ENCODE measurements around the gene RNPEPL1.
A peak's percentile ranks its signal among the peaks of the same experiment; 100 is the strongest.

RNPEPL1 gene

GRCh38 chr2:240594511-240595380 is 26.5 kb downstream of the RNPEPL1 start:
- Histone ChIP-seq H3K27ac (ENCODE audit: low read length) (no peak overlapping the region), H3K9me3 (ENCODE audit: control insufficient read depth in 2 of 2, low read length in 2 of 2) (no peaks in the 10 kb centered on the region), H3K27me3 (ENCODE audit: control insufficient read depth in 1 of 2, insufficient read depth in 2 of 2, low read length in 2 of 2) (no peaks in the 10 kb centered on the region), H3K4me1 (ENCODE audit: control insufficient read depth, insufficient read depth, low read length) (peaks cover 29% of the 10 kb centered on the region), H3K4me3 (ENCODE audit: low read length in 2 of 2) (no peak overlapping the region), H3K9ac (ENCODE audit: low read length in 2 of 2) (no peak overlapping the region), H3K36me3 (ENCODE audit: control insufficient read depth in 2 of 2, insufficient read depth in 2 of 2, low read length in 2 of 2) (peaks cover 14 to 18% of the 10 kb centered on the region in 2 donors)

- Histone ChIP-seq H3K27me3 (ENCODE audit: control insufficient read depth in 1 of 2, insufficient read depth in 2 of 2, low read length in 2 of 2) (no peaks in the 10 kb centered on the region), H3K4me3 (ENCODE audit: low read length in 2 of 2) (peak overlapping the region in 1 of 2 donors; percentile 52)
These were observed 27.2 kb downstream of the RNPEPL1 start for GRCh38 chr2:240595381-240596079.

GRCh38 chr2:240596080-240596460 is 27.8 kb downstream of the RNPEPL1 start:
- Histone ChIP-seq H3K36me3 (ENCODE audit: control insufficient read depth in 2 of 2, insufficient read depth in 2 of 2, low read length in 2 of 2) (peaks cover 9 to 16% of the 10 kb centered on the region in 2 donors), H3K9ac (ENCODE audit: low read length in 2 of 2) (peak overlapping the region in 1 of 2 donors; percentile 51), H3K9me3 (ENCODE audit: control insufficient read depth in 2 of 2, low read length in 2 of 2) (no peaks in the 10 kb centered on the region), H3K4me1 (ENCODE audit: control insufficient read depth, insufficient read depth, low read length) (peaks cover 29% of the 10 kb centered on the region), H3K27me3 (ENCODE audit: control insufficient read depth in 1 of 2, insufficient read depth in 2 of 2, low read length in 2 of 2) (no peaks in the 10 kb centered on the region), H3K27ac (ENCODE audit: low read length) (peak overlapping the region; percentile 41), H3K4me3 (ENCODE audit: low read length in 2 of 2) (peak overlapping the region in 1 of 2 donors; percentile 52)

More at GRCh38 chr2:240595381-240596079, 27.2 kb downstream of the RNPEPL1 start:
- peaks cover 29% of the 10 kb centered on the region for H3K4me1 ChIP-seq (ENCODE audit: control insufficient read depth, insufficient read depth, low read length)
- peaks cover 14 to 20% of the 10 kb centered on the region in 2 donors for H3K36me3 ChIP-seq (ENCODE audit: control insufficient read depth in 2 of 2, insufficient read depth in 2 of 2, low read length in 2 of 2)
- H3K9me3 ChIP-seq (ENCODE audit: control insufficient read depth in 2 of 2, low read length in 2 of 2), result no peaks in the 10 kb centered on the region
- H3K27ac ChIP-seq (ENCODE audit: low read length), result peak overlapping the region; percentile 41
- peak overlapping the region in 1 of 2 donors; percentile 51 for H3K9ac ChIP-seq (ENCODE audit: low read length in 2 of 2)

- Histone ChIP-seq H3K9ac (ENCODE audit: low read length in 2 of 2) (peak overlapping the region in 1 of 2 donors; percentile 51), H3K36me3 (ENCODE audit: control insufficient read depth in 2 of 2, insufficient read depth in 2 of 2, low read length in 2 of 2) (peaks cover 6 to 11% of the 10 kb centered on the region in 2 donors)
These were observed 28.2 kb downstream of the RNPEPL1 start for GRCh38 chr2:240596491-240596931.

GRCh38 chr2:240597054-240597418 is 28.8 kb downstream of the RNPEPL1 start:
- Histone ChIP-seq H3K27ac (ENCODE audit: low read length) (peak overlapping the region; percentile 37), H3K4me3 (ENCODE audit: low read length in 2 of 2) (peak overlapping the region in 1 of 2 donors; percentile 52), H3K9me3 (ENCODE audit: control insufficient read depth in 2 of 2, low read length in 2 of 2) (no peaks in the 10 kb centered on the region), H3K4me1 (ENCODE audit: control insufficient read depth, insufficient read depth, low read length) (peaks cover 29% of the 10 kb centered on the region), H3K27me3 (ENCODE audit: control insufficient read depth in 1 of 2, insufficient read depth in 2 of 2, low read length in 2 of 2) (no peaks in the 10 kb centered on the region), H3K9ac (ENCODE audit: low read length in 2 of 2) (no peak overlapping the region), H3K36me3 (ENCODE audit: control insufficient read depth in 2 of 2, insufficient read depth in 2 of 2, low read length in 2 of 2) (peaks cover 4 to 10% of the 10 kb centered on the region in 2 donors)

More at GRCh38 chr2:240596491-240596931, 28.2 kb downstream of the RNPEPL1 start:
- Histone ChIP-seq H3K27ac (ENCODE audit: low read length) (peak overlapping the region; percentile 41), H3K4me3 (ENCODE audit: low read length in 2 of 2) (peak overlapping the region in 1 of 2 donors; percentile 52), H3K4me1 (ENCODE audit: control insufficient read depth, insufficient read depth, low read length) (peaks cover 29% of the 10 kb centered on the region), H3K27me3 (ENCODE audit: control insufficient read depth in 1 of 2, insufficient read depth in 2 of 2, low read length in 2 of 2) (no peaks in the 10 kb centered on the region), H3K9me3 (ENCODE audit: control insufficient read depth in 2 of 2, low read length in 2 of 2) (no peaks in the 10 kb centered on the region)

GRCh38 chr2:240597419-240598181 is 29.3 kb downstream of the RNPEPL1 start:
- no peak overlapping the region for H3K4me3 ChIP-seq (ENCODE audit: low read length in 2 of 2)
- H3K36me3 ChIP-seq (ENCODE audit: control insufficient read depth in 2 of 2, insufficient read depth in 2 of 2, low read length in 2 of 2), result peaks cover 0 to 10% of the 10 kb centered on the region in 2 donors
- H3K9ac ChIP-seq (ENCODE audit: low read length in 2 of 2), result no peak overlapping the region
- peaks cover 29% of the 10 kb centered on the region for H3K4me1 ChIP-seq (ENCODE audit: control insufficient read depth, insufficient read depth, low read length)
- no peaks in the 10 kb centered on the region for H3K9me3 ChIP-seq (ENCODE audit: control insufficient read depth in 2 of 2, low read length in 2 of 2)
- H3K27me3 ChIP-seq (ENCODE audit: control insufficient read depth in 1 of 2, insufficient read depth in 2 of 2, low read length in 2 of 2), result no peaks in the 10 kb centered on the region
- H3K27ac ChIP-seq (ENCODE audit: low read length), result peak overlapping the region; percentile 37

GRCh38 chr2:240598311-240598911 is 30.1 kb downstream of the RNPEPL1 start:
- H3K9ac ChIP-seq (ENCODE audit: low read length in 2 of 2), result no peak overlapping the region
- H3K27ac ChIP-seq (ENCODE audit: low read length), result no peak overlapping the region
- no peaks in the 10 kb centered on the region for H3K27me3 ChIP-seq (ENCODE audit: control insufficient read depth in 1 of 2, insufficient read depth in 2 of 2, low read length in 2 of 2)
- H3K4me3 ChIP-seq (ENCODE audit: low read length in 2 of 2), result no peak overlapping the region
- peaks cover 29% of the 10 kb centered on the region for H3K4me1 ChIP-seq (ENCODE audit: control insufficient read depth, insufficient read depth, low read length)
- H3K9me3 ChIP-seq (ENCODE audit: control insufficient read depth in 2 of 2, low read length in 2 of 2), result no peaks in the 10 kb centered on the region
- H3K36me3 ChIP-seq (ENCODE audit: control insufficient read depth in 2 of 2, insufficient read depth in 2 of 2, low read length in 2 of 2), result peaks cover 0 to 10% of the 10 kb centered on the region in 2 donors

GRCh38 chr2:240599141-240599583 is 30.9 kb downstream of the RNPEPL1 start:
- H3K4me1 ChIP-seq (ENCODE audit: control insufficient read depth, insufficient read depth, low read length), result peaks cover 26% of the 10 kb centered on the region
- no peaks in the 10 kb centered on the region for H3K27me3 ChIP-seq (ENCODE audit: control insufficient read depth in 1 of 2, insufficient read depth in 2 of 2, low read length in 2 of 2)
- no peak overlapping the region for H3K27ac ChIP-seq (ENCODE audit: low read length)
- H3K9ac ChIP-seq (ENCODE audit: low read length in 2 of 2), result no peak overlapping the region
- no peaks in the 10 kb centered on the region for H3K9me3 ChIP-seq (ENCODE audit: control insufficient read depth in 2 of 2, low read length in 2 of 2)
- no peak overlapping the region for H3K4me3 ChIP-seq (ENCODE audit: low read length in 2 of 2)
- peaks cover 0 to 10% of the 10 kb centered on the region in 2 donors for H3K36me3 ChIP-seq (ENCODE audit: control insufficient read depth in 2 of 2, insufficient read depth in 2 of 2, low read length in 2 of 2)

- Histone ChIP-seq H3K36me3 (ENCODE audit: control insufficient read depth in 2 of 2, insufficient read depth in 2 of 2, low read length in 2 of 2) (peaks cover 0 to 10% of the 10 kb centered on the region in 2 donors), H3K4me1 (ENCODE audit: control insufficient read depth, insufficient read depth, low read length) (peaks cover 20% of the 10 kb centered on the region), H3K27ac (ENCODE audit: low read length) (no peak overlapping the region), H3K9ac (ENCODE audit: low read length in 2 of 2) (no peak overlapping the region), H3K27me3 (ENCODE audit: control insufficient read depth in 1 of 2, insufficient read depth in 2 of 2, low read length in 2 of 2) (no peaks in the 10 kb centered on the region), H3K4me3 (ENCODE audit: low read length in 2 of 2) (no peak overlapping the region), H3K9me3 (ENCODE audit: control insufficient read depth in 2 of 2, low read length in 2 of 2) (no peaks in the 10 kb centered on the region)
These were observed 32.2 kb downstream of the RNPEPL1 start for GRCh38 chr2:240600451-240600961.

All from stomach smooth muscle (tissue), 2 donors.